Ovary (tissue), 3 donors: ENCODE results near the gene RPS24.

Experiments
- EP300 ChIP-seq: sonication (generic); formaldehyde crosslinking; IDR thresholded peaks from one replicate; pipeline ENCODE4 v1.6.1; 2017; ENCODE audit warnings: antibody characterized with exemption
- POLR2A ChIP-seq: fragments of 450-650 bp; IDR thresholded peaks from one replicate; pipeline ENCODE4 v1.6.1; 2017; ENCODE audit warnings: antibody characterized with exemption, mild to moderate bottlenecking, moderate library complexity
- TF ChIP-seq, protein P1 (sequence below), 3 donors: fragments of 450-650 bp in 2 of 3; fragments of 200-600 bp in 1 of 3; IDR thresholded peaks; one replicate each; pipeline versions ENCODE4 v1.5.1 to v1.8.0; 2016 to 2022; ENCODE audit warnings: antibody characterized with exemption in 3 of 3, mild to moderate bottlenecking in 1 of 3
- donor health status: DM: no; HTN: no; CAD: no.

DNA sequence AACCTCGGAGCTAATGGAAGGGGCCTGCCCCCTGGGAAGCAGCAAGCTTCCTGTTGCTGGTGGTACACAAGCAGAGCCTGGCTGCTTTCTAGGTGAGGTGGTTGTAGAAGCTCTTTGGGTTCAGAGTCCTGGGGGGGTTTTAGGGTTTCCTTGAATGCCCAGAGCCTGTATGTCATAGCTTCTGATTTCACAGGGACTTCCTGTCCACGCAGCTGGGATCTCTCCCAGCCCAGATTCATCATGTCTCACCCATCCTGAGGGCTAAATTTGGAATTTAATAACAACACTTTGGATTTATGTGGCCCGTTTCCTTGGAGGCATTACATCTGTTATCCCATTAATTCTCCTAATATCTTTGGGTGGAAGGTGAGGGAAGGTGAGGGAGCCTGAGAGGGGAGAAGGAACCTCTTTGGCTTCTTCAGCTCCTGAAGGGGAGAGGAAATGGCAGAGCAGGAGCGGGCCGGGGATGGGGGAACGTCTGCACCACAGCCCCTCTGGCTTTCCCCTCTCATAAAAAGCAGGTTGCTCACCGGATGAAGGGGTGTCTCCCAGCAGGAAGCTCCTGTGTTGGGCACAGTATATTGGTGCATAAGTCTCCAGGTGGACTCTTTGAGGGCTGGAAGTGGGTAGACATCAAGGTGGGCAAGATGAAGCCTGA lies 19.7 kb downstream of the RPS24 start:
- TF ChIP-seq, protein P1, sequence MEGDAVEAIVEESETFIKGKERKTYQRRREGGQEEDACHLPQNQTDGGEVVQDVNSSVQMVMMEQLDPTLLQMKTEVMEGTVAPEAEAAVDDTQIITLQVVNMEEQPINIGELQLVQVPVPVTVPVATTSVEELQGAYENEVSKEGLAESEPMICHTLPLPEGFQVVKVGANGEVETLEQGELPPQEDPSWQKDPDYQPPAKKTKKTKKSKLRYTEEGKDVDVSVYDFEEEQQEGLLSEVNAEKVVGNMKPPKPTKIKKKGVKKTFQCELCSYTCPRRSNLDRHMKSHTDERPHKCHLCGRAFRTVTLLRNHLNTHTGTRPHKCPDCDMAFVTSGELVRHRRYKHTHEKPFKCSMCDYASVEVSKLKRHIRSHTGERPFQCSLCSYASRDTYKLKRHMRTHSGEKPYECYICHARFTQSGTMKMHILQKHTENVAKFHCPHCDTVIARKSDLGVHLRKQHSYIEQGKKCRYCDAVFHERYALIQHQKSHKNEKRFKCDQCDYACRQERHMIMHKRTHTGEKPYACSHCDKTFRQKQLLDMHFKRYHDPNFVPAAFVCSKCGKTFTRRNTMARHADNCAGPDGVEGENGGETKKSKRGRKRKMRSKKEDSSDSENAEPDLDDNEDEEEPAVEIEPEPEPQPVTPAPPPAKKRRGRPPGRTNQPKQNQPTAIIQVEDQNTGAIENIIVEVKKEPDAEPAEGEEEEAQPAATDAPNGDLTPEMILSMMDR (IDR thresholded peaks at IDR 0.05): no peak
- TF ChIP-seq POLR2A (no peak), EP300 (no peak)
